ENCODE data around the gene ITM2B. TPM values are rescaled to one million over a fixed set of nuclear protein-coding genes. Genes with fewer than 3 reads are reported as not detected.

Gene ITM2B
- total RNA-seq, 1 donor from 2014 or later, result 327 TPM

GRCh38 chr13:48315969-48316650, 83.1 kb downstream of the ITM2B start:
- peak; percentile 25 for DNase-seq

- DNase-seq, result no peak
These were observed 84.0 kb downstream of the ITM2B start for GRCh38 chr13:48316826-48317510.

GRCh38 chr13:48317511-48318376, 84.7 kb downstream of the ITM2B start:
- DNase-seq, result no peak

- DNase-seq, result no peak
These were observed 85.4 kb downstream of the ITM2B start for GRCh38 chr13:48318377-48318811.

GRCh38 chr13:48318821-48319511, 86.0 kb downstream of the ITM2B start:
- no peak for DNase-seq

Other genes starting within 250 kb of the ITM2B start
- gene SUCLA2, start 231.9 kb upstream of the ITM2B start, total RNA-seq, result 39.1 and 54.9 TPM in 2 replicates
- gene NUDT15, start 195.5 kb upstream of the ITM2B start, total RNA-seq, result 18.2 and 35.1 TPM in 2 replicates
- 28.2 and 43.8 TPM in 2 replicates for gene MED4, start 138.1 kb upstream of the ITM2B start, total RNA-seq
- gene RB1, start 70.5 kb downstream of the ITM2B start, total RNA-seq, result 41.7 and 61.2 TPM in 2 replicates
- 42.5 and 66.2 TPM in 2 replicates for gene LPAR6, start 179.9 kb downstream of the ITM2B start, total RNA-seq